NCI-H2029 treated with DMSO at 0.1 percent for 48 hours (cell line): Measurements from ENCODE around the gene SELENOT.
A peak's percentile ranks its signal among the peaks of the same experiment; 100 is the strongest.
"Not testable (repeated sequence)": the region's sequence is repeated elsewhere in the genome, so short reads cannot be mapped to it uniquely, and the experiment has no call there.

Experiments used
- DNase-seq: peaks from one replicate; lab custom pipeline; 2025; lab: John Stamatoyannopoulos, UW

The SELENOT gene, protein sequence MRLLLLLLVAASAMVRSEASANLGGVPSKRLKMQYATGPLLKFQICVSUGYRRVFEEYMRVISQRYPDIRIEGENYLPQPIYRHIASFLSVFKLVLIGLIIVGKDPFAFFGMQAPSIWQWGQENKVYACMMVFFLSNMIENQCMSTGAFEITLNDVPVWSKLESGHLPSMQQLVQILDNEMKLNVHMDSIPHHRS

DNA sequence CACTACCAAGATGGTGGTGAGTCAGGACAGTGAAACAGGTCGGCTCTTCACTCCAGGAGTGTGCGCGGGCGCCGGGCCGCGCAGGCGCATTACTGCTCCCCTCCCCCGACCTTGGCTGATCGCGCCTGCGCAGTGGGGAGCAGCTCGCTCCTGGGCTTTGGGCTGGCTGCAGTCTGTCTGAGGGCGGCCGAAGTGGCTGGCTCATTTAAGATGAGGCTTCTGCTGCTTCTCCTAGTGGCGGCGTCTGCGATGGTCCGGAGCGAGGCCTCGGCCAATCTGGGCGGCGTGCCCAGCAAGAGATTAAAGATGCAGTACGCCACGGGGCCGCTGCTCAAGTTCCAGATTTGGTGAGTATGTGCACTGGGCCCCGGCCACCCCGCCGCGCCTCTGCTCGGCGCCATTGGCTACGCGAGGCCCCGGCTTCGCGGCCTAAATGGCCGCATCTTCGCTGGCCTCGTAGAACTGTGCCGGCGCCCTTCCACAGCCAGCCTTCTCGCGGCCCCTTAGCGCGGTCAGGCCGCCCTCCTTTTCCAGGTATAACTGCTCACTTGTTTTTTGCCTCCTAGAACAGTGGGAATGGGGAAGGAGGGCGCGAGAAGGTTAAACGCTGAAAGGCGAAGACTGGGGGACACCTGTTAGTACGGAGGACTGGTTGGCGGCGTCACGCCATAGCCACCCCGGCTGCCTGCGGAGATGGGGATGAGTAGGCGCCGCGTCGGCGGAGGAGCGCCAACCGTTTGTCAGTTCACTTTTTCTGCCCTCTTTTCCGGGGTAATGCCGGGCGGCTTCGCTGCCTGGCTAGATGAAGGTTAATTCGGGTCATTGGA lies at the start of gene SELENOT:
Gene SELENOT, plus strand, starts transcription at position 169 of the 827 bp plus-strand sequence. Its CDS starts 42 bp downstream, at position 211.
- peak; percentile 84 for DNase-seq

DNA sequence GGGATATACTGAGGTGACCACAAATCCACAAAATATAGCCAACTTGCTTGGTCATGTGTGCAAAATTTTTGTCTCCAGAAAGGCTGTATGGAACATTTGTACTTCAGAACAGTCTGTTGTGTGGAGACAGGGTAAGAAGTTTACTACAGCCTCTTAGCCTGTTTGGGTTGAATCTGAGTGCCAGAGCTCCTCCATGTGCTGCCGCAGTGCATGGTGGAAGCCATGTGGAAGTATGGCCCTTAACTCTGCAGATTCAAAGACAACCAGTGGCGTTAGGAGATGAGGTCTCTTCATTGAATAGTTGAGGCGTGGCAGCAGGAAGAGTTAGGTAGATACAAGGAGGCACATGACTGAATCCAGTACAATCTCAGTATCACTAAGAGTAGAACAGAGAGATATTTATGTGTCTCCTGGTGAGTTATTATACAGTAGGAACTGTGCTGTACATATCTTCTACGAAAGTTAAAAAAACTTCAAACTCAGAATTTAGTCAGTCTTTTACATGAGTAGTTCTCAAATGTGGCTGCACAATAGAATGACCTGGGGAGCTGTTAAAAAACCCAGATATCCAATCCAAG lies 47.2 kb upstream of the SELENOT start:
- DNase-seq, result no peak

DNA sequence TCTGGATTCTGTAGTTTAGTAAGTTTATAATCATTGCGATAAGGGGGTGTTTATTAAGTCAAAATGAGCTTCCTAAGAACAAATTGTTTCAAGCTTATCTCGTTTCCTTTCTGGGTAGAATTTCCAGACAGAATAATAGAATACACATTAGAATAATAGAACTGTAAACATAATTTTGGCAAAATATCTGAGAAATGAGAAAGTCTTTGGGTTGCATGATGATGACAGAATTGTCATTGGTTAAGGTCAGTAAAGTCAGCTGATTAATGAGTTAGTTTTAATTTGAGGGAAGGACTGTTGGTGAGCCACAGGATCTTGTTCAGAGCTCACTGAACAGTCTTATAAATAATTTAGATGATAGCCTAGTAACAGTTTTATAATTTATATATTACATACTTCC lies 46.3 kb upstream of the SELENOT start:
- DNase-seq, result no peak

DNA sequence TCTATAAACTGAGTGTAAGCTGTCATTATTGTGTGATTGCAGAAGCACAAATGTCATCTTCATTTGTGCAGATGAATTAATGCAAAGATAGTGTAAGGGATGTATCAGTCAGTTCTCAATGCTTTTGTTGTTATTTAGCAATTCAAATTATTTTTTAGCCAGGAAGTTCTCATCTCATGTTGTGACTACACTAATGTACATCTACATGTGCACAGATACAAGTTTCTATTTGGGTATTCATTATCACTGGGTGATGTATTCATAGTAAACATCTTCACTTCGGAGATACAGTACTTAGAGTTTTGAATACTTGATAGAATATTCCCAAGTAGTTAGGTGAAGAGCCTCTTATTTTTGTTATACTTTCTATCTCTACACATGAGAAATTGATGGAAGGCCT lies 45.4 kb upstream of the SELENOT start:
- DNase-seq, result no peak

DNA sequence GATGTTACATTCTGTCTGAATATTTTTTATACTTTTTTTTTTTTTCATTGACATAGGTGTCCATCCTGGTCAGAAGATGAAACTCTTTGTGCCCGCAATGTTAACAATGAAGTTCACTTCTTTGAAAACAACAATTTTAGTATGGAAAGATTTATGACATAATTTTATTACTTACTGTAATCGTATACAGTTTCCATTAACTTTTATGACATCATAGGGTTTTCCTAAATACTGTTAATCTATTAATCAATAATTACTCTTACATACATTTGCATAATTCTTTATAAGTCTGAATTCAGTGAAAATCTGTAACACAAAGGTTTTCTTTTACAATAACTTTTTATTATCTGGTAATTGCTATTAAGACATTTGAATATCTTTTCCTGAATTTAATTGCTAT lies 38.9 kb upstream of the SELENOT start:
- no peak for DNase-seq

DNA sequence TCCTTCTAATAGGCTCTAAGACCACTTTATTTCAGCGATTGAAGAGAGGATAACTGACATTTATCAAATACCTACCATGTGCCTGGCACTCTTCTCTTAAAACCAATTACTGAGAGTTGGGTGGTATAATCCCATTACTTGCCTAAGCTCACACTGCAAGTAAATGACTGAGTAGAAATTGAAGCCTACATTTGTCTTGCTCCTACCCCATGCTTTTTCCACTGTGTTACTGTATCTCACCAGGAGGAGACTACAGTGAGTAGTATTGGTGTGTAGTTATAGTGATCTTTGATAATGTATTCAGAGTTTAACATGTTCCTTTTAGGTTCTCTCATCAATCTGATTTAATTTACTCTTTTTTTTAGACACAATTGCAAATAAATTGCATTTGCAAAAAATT lies 35.8 kb upstream of the SELENOT start:
- DNase-seq, result no peak

DNA sequence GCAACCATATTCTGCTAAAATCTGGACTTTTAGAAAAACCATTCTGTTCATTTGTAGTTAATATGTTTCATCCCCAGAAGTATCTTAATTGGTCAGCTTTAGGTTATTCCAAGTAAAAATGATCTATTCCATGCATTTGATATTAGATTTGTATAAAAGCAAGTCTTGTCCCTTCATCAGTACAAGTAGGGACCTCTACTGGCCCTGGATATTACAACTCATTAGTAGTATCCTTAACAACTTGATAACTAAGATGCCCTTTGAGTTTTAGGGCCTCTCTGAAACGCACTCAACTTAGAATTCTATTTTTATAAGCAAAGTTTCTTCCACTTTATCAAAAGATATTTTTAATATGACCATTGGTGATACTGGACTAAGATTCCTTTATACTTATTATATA lies 25.3 kb upstream of the SELENOT start:
- DNase-seq, result no peak

DNA sequence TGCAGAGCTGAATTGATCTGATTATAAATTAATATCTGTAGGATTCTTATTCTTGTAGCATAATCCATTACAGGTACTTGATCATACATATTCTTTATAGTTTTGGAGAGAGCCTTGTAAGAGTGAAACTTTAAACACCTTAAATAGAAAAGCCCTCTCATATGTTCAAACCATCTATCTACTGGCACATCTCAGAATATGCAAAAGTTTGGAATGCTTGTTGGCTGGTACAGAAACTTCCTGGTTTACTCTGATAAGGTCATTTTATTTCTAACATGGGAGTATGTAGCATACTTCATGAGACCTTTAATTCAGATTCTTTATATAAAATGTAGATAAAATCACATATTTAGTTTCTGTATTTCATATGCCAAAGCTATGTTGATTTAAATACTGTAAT lies 21.9 kb upstream of the SELENOT start:
- DNase-seq, result no peak

DNA sequence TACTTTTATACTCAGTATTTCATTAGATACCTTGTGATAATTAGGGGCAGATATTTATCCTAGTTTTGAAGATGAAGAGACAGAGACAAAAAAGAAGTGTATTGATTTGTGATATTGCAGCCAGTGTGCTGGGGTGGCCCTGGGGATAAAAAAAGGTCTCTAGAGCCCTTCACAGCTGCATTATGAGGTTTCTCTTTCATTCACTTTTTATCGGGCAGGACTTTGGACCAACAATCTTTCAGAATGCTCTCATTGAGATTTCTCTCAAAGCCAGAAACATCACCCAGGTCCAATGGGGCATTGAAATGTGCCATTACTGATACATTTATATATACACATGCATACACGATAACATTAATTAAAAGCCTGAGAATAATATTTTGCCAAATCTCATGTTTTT lies 20.5 kb upstream of the SELENOT start:
- no peak for DNase-seq

DNA sequence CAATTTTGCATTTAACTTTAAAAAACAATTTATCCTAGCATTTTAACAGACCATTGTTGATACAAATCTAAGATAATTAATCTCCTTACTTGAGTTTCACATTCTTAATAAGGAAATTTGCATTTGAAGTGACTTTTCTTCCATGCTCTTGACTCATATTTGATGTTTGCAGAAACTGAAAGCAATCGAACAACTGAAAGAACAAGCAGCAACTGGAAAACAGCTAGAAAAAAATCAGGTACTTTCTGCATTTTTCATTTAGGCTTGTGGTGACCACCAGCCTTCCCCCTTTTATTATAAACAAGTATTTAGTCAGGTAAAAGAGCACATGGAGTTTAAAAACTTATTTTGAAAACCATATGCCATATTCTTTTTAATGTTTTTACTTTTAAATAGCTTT lies 20.1 kb upstream of the SELENOT start:
- no peak for DNase-seq

DNA sequence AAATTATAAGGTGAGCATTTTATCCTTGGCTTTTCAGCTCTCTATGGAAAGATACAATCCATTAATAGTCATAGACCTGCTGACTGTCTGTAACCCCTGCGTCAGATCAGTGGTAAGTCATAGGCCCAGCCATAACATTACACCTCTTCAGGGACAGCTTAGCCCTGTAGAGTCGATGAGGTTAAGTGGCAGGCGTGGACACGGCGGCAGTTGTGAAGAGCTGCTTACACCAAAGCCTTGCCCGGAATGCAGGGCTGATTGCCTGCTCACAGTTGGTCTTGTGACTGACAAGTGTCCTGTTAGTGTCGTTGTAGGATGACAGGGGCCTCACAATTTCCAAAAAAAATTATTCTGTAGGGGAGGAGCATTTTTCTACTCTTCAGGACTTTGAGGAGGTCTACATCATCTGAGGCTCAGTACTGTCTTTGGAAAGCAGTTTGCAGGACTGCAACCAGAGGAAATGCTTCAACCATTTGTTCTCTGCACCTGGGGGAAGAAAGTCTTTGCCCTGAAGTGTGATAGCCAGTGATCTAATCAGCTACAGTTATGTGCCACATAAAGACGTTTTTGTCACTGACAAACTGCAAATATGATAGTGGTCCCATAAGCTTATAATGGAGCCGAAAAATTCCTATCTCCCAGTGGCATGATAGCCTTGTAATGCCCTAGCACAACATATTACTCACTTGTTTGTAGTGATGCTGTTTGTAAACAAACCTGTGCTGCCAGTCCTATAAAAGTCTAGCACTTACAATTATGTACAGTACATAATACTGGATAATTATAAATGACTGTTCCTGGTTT lies 14.9 kb upstream of the SELENOT start:
- DNase-seq, result no peak

DNA sequence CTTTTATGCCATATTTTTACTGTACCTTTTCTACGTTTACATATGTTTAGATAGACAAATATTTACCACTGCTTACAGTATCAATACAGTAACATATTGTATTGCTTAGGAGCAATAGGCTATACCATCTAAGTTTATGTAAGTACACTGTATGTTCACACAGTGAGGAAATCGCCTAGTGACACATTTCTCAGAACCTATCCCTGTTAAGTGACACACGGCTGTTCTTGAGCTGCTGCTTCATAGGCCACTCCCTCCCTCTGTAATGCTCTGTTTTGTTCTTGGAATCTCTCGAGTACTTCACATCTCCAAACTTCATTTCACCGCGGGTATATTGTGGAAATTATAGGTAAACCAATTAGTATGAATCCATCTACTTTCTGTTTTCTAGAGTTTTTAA lies 13.4 kb upstream of the SELENOT start:
- DNase-seq, result no peak

DNA sequence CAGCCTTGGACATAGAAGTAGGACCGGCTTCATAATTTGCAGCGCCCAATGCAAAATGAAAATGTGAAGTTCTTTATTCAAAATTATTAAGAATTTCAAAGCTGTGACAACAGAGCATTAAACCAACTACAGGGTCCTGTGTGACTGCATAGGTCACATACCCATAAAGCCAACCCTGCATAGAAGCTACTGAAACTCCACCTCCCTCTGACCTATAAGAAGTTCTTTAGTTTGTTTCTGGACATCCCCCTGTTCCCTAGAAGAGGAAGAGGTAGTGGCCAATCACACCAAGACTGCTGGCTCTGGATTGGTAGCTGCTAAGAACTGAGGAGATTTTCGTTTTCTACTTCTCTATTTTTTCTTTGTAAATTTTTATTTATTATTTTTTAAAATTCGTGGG lies 9.0 kb upstream of the SELENOT start:
- DNase-seq, result no peak

DNA sequence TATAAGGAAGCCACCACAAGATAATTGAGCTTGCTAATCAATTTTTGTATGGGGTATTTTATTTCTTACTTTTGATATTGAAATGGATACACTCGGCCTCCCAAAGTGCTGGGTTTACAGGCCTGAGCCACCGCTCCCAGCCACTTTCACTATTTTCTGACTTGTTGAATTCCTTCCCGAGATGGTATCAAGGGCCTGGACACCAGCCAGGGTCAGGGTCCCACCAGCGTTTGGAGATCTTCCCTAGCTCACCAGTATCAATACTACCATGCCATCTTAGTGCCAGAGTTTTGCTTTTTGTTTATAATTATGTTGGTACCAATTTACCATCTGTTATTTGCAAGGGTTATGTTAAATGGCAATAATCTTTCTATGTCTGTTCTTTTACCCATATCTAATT lies 5.5 kb upstream of the SELENOT start:
- DNase-seq, result no peak

DNA sequence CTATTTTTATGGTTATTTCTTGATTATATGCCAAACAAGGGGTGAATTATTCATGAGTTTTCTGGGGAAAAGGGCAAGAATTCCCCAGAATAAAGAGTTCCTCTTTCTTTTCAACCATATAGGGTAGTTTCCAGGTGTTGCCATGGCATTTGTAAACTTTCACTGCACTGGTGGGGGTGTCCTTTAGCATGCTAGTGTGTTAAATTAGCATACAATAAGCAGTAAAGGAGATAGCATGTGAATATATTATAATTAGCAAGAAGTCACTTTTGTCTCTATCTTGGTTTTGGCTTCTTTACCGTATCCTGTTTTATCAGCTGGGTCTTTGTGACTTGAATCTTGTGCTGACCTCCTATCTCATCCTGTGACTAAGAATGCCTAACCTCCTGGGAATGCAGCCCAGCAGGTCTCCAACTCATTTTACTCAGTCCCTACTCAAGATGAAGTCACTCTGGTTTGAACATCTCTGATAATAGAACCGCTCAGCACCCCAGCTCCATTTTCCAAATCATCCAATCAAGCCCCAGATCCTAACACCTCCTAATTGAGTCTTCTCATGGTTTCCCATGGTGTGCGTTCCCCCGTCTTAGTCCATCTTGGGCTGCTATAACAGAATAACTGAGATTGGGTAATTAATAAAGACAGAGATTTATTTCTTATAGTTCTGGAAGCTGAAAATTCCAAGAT lies 3.4 kb upstream of the SELENOT start:
- no peak for DNase-seq

DNA sequence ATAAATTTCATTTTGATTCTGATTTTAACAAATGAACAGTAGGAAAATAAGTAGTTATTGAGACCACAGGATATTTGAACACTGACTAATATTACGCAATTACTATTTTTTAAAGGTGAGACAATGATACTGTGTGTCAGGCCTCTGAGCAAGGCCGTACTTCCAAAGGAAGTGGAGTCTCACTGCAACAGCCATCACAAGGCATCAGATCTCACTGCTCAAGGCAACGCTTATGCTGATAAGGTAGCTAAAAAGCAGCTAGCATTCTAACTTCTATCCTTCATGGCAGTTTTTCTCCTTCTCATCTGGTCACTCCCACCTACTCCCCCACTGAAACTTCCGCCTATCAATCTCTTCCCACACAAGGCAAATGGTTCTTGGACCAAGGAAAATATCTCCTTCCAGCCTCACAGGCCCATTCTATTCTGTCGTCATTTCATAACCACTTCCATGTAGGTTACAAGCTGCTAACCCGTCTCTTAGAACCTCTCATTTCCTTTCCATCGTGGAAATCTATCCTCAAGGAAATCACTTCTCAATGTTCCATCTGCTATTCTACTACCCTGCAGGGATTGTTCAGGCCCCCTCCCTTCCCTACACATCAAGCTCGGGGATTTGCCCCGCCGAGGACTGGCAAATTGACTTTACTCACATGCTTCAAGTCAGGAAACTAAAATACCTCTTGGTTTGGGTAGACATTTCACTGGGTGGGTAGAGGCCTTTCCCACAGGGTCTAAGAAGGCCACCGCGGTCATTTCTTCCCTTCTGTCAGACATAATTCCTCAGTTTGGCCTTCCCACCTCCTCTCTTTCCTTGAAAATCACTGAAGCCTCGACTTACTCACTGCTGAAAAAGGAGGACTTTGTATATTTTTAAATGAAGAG lies 2.2 kb upstream of the SELENOT start:
- DNase-seq, result not testable (repeated sequence)

DNA sequence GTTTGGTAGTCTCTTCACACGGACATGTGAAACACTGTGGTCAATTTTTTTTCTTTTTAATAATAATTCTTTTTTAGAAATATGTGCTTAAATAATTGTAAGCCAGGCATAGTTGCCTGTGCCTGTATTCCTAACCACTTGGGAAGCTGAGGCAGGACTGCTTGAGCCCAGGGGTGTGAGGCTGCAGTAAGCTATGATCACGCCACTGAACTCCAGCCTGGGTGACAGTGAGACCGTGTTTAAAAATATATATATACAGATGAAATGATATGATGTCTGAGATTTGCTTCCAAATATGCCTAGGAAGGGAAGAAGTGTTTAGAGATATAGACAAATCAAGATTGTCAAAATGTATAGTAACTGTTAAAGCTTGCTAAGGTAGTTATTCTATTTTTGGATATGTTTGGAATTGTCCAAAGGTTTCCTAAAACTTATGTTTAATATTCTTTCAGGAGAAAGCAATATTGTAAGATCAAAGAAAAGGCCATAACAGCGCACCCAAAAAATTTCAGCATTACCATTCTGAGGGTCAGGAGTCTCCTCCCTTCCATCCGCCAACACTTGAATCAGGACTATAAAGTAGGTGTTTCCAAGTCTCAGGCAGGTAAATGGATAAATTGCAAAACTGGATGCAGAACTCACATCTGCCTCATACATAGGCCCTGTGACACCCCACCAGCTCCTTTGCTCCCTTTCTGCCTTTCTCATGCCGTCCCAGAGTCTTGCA lies 532 bp upstream of the SELENOT start:
- no peak for DNase-seq

DNA sequence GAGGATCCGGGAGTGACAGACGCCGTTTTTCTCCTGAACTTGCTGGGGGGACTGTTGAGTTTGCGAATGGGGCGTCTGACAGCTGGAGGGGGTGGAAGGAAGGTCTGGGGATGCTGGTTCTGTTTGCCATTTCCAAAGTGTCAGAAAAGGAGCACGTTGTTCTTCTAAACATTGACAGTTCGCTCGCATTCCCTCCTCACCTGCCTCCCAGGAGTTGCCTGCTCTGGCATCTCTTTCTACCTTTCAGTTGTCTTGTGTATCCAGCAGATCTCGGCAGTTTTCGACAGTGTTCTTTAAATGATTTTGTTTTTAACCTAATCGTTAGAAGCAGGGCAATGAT lies 829 bp downstream of the SELENOT start:
- DNase-seq, result no peak

DNA sequence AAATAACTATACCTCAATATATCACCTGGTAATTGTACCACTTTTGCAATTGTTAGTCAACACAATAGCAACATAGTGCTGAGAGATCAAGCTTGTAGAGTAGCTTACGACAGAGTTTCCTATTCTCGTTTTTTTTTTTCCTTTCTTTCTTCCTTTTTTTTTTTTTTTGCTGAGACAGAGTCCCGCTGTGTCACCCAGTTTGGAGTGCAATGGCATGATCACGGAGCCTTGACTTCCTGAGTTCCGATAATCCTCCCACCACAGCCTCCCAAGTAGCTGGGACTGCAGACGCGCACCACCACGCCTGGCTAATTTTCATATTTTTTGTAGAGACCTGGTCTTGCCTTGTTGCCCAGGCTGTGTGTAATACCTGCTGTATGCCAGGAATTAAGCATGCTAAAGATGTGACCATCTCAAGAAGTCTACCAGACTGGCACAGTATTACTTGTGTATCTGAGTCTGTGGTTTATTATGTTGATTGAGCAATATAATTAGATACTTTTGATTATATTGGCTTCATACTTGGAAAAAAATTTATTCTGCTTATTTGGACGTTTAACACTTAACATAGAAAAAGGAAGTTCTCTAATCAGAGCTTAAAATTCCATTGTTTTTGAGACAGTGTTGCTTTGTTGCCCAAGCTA lies 3.0 kb downstream of the SELENOT start:
- DNase-seq, result no peak
